K562 (cell line): Measurements from ENCODE around the gene ARHGAP12. TPM values are rescaled to one million over a fixed set of nuclear protein-coding genes. Genes with fewer than 3 reads are reported as not detected.

Experiments used
- CC2D1A ChIP-seq: fragments of 450-650 bp; IDR thresholded peaks from 2 replicates; pipeline ENCODE4 v1.6.1; 2017; ENCODE audit warnings: mild to moderate bottlenecking
- DIDO1 ChIP-seq: fragments of 450-650 bp; IDR thresholded peaks from 2 replicates; pipeline ENCODE4 v1.6.1; 2016; ENCODE audit warnings: low read depth, missing biosample characterization, missing genetic modification characterization
- ILK ChIP-seq: fragments of 450-650 bp; IDR thresholded peaks from 2 replicates; pipeline ENCODE4 v1.6.1; 2016; ENCODE audit warnings: missing genetic modification characterization, low read depth, mild to moderate bottlenecking, missing compliant biosample characterization, moderate library complexity, borderline replicate concordance
- KDM2B ChIP-seq: fragments of 250-450 bp; sonication (Bioruptor Pico); IDR thresholded peaks from 2 replicates; pipeline ENCODE4 v1.8.0; 2021; ENCODE audit warnings: mild to moderate bottlenecking, moderate library complexity
- MEF2A ChIP-seq: IDR thresholded peaks from 2 replicates; pipeline ENCODE4 v1.6.1; 2011; ENCODE audit warnings: low read depth, mild to moderate bottlenecking, low read length, moderate library complexity; ENCODE audit not compliant: control insufficient read depth
- NFE2L1 ChIP-seq: fragments of 450-650 bp; IDR thresholded peaks from 2 replicates; pipeline ENCODE4 v1.6.1; 2016; ENCODE audit warnings: missing genetic modification characterization, low read depth, mild to moderate bottlenecking, missing compliant biosample characterization, moderate library complexity, borderline replicate concordance
- RBFOX2 ChIP-seq: fragments of 200-400 bp; formaldehyde crosslinking; IDR thresholded peaks from 2 replicates; pipeline ENCODE4 v1.6.1; 2017; ENCODE audit warnings: low read depth, mild to moderate bottlenecking, low read length, moderate library complexity
- RUNX1 ChIP-seq: sonication (generic); IDR thresholded peaks from 2 replicates; pipeline ENCODE4 v1.6.1; 2016; ENCODE audit warnings: antibody characterized with exemption, low read depth
- TCF3 ChIP-seq: sonication (generic); formaldehyde crosslinking; IDR thresholded peaks from 2 replicates; pipeline ENCODE4 v1.4.0; 2020; ENCODE audit warnings: mild to moderate bottlenecking, missing genetic modification reagents
- TEAD2 ChIP-seq: fragments of 450-650 bp; IDR thresholded peaks from 2 replicates; pipeline ENCODE4 v1.6.1; 2016; ENCODE audit warnings: missing genetic modification characterization, control low read depth, missing compliant biosample characterization
- U2AF1 ChIP-seq: fragments of 200-400 bp; formaldehyde crosslinking; optimal IDR thresholded peaks from 2 replicates; pipeline ENCODE3; 2017; ENCODE audit warnings: mild to moderate bottlenecking, low read depth, low read length, moderate library complexity
- ZNF174 ChIP-seq: fragments of 250-450 bp; sonication (Bioruptor Pico); IDR thresholded peaks from 2 replicates; pipeline ENCODE4 v1.4.0; 2020; ENCODE audit warnings: mild to moderate bottlenecking
- ZNF3 ChIP-seq: fragments of 250-450 bp; sonication (Bioruptor Pico); IDR thresholded peaks from 2 replicates; pipeline ENCODE4 v1.5.0; 2021; ENCODE audit warnings: mild to moderate bottlenecking, moderate library complexity
- ZNF316 ChIP-seq: fragments of 450-650 bp; IDR thresholded peaks from 2 replicates; pipeline ENCODE4 v1.6.1; 2016
- polyA plus RNA-seq, 8 experiments: library from polyadenylated mRNA; depleted of rRNA in 4 of 8; stranded (reverse) in 5 of 8; unstranded in 3 of 8; fragments of >200 nt; fragmentation: Nextera tagmentation in 2 of 8; fragmentation: Illumina TruSeq in 1 of 8; extraction: Ambion mirVana in 2 of 8; extraction: Trizol in 1 of 8; gene quantifications; 2 replicates each; pipeline versions ENCODE4 v1.2.1 to v1.2.3, GENCODE V29; 2011 to 2014; ENCODE audit warnings: inconsistent platforms in 1 of 8, missing spikeins in 1 of 8
- total RNA-seq, 7 experiments: library from RNA; depleted of rRNA in 6 of 7; stranded (reverse); fragments of >200 nt in 6 of 7; fragmentation: Illumina TruSeq in 2 of 7; extraction: Trizol in 2 of 7; gene quantifications; 2 replicates each; pipeline versions ENCODE4 v1.2.1 to v1.2.3, GENCODE V29; 2011 to 2021; ENCODE audit warnings: low replicate concordance in 1 of 7
- TF ChIP-seq, protein P1 (sequence below): IDR thresholded peaks from 2 replicates; pipeline ENCODE4 v1.6.1; 2012; ENCODE audit warnings: low read depth, low read length, improper control_type of control experiment, borderline replicate concordance
- TF ChIP-seq, protein P2 (sequence below): fragments of 250-450 bp; sonication (Bioruptor Pico); IDR thresholded peaks from 2 replicates; pipeline ENCODE4 v1.4.0; 2020; ENCODE audit warnings: mild to moderate bottlenecking, moderate library complexity
- TF ChIP-seq, protein P3 (sequence below), 3 experiments: IDR thresholded peaks in 2 of 3; conservative IDR thresholded peaks in 1 of 3; 2 replicates each; pipeline ENCODE4 v1.5.1; 2011 to 2012; ENCODE audit warnings: low read length in 3 of 3, mild to moderate bottlenecking in 3 of 3, control low read depth in 2 of 3, improper control_type of control experiment in 1 of 3, inconsistent platforms in 1 of 3, low read depth in 1 of 3, mixed read lengths in 1 of 3, moderate library complexity in 1 of 3; ENCODE audit not compliant: insufficient read depth in 2 of 3
- TF ChIP-seq, protein P4 (sequence below): fragments of 450-650 bp; IDR thresholded peaks from 2 replicates; pipeline ENCODE4 v1.6.1; 2016; ENCODE audit warnings: low read depth, mild to moderate bottlenecking, moderate library complexity
- TF ChIP-seq, protein P5 (sequence below): fragments of 450-650 bp; IDR thresholded peaks from 2 replicates; pipeline ENCODE4 v1.7.1; 2018; ENCODE audit warnings: mild to moderate bottlenecking, low read depth; ENCODE audit not compliant: partially characterized antibody

The ARHGAP12 gene
- total and polyA plus RNA-seq, 9 of the 15 experiments (the other 6 are each of a cell fraction or from before 2014, with no cell fraction given) = 4.4 to 18.7 (median 10.1) TPM

DNA sequence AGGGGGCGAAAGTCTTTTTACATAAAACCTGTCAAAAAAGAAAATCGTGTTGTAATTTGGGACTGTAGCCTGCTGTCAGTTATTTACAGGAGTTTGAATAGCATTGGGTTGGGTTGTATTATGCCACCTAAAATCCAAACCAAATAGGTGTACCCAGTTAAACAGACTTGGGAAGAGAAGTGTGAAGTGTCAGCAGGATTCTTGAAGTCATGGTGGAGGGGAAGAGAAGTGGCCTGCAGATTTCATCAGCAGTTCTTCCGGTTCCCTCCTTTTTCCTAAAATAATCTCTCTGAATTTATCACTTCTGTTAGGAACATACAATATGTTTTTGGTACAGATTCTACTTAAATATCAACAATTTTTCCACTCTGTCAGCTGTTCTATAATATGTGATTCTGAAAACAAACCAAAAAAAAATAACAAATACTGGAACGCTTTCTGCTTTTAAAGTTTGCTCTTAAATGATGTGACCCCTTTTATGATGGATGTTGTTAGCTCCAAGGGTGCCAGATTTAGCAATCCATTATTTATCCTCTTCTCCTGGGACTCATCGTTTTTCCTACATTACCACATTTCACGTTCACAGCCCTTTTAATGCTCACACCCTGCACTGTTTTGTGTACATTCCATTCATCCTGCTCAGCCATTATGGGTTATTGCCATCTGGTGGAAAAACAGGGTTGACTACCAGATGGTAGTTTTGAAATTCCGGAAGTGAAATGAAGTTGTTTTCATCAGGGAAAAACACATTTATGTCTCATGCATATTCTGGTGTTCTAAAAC, 18.7 kb upstream of the ARHGAP12 start (continued):
- TF ChIP-seq RBFOX2 (peak; percentile 41), MEF2A (no peak), TCF3 (peak; percentile 30; the same call in 1 of the 2 replicates), ZNF3 (no peak), ILK (no peak), ZNF174 (CRISPR knock-in tag) (no peak), TEAD2 (tag) (peak; percentile 80), KDM2B (no peak), CC2D1A (peak; percentile 59; the same call in 1 of the 2 replicates), U2AF1 (no peak), DIDO1 (tag) (no peak), RUNX1 (no peak), ZNF316 (peak; percentile 37), NFE2L1 (tag) (no peak)
- TF ChIP-seq, protein P1, sequence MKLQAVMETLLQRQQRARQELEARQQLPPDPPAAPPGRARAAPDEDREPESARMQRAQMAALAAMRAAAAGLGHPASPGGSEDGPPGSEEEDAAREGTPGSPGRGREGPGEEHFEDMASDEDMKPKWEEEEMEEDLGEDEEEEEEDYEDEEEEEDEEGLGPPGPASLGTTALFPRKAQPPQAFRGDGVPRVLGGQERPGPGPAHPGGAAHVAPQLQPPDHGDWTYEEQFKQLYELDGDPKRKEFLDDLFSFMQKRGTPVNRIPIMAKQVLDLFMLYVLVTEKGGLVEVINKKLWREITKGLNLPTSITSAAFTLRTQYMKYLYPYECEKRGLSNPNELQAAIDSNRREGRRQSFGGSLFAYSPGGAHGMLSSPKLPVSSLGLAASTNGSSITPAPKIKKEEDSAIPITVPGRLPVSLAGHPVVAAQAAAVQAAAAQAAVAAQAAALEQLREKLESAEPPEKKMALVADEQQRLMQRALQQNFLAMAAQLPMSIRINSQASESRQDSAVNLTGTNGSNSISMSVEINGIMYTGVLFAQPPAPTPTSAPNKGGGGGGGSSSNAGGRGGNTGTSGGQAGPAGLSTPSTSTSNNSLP = no peak
- TF ChIP-seq, protein P2, sequence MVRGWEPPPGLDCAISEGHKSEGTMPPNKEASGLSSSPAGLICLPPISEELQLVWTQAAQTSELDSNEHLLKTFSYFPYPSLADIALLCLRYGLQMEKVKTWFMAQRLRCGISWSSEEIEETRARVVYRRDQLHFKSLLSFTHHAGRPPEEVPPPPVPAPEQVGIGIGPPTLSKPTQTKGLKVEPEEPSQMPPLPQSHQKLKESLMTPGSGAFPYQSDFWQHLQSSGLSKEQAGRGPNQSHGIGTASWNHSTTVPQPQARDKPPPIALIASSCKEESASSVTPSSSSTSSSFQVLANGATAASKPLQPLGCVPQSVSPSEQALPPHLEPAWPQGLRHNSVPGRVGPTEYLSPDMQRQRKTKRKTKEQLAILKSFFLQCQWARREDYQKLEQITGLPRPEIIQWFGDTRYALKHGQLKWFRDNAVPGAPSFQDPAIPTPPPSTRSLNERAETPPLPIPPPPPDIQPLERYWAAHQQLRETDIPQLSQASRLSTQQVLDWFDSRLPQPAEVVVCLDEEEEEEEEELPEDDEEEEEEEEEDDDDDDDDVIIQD (CRISPR knock-in tag) = no peak
- TF ChIP-seq, protein P3, sequence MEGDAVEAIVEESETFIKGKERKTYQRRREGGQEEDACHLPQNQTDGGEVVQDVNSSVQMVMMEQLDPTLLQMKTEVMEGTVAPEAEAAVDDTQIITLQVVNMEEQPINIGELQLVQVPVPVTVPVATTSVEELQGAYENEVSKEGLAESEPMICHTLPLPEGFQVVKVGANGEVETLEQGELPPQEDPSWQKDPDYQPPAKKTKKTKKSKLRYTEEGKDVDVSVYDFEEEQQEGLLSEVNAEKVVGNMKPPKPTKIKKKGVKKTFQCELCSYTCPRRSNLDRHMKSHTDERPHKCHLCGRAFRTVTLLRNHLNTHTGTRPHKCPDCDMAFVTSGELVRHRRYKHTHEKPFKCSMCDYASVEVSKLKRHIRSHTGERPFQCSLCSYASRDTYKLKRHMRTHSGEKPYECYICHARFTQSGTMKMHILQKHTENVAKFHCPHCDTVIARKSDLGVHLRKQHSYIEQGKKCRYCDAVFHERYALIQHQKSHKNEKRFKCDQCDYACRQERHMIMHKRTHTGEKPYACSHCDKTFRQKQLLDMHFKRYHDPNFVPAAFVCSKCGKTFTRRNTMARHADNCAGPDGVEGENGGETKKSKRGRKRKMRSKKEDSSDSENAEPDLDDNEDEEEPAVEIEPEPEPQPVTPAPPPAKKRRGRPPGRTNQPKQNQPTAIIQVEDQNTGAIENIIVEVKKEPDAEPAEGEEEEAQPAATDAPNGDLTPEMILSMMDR (IDR thresholded peaks at IDR 0.05 in 2 of 3, conservative IDR thresholded peaks at IDR 0.05 in 1 of 3; ENCODE audit: insufficient read depth in 2 of 3, low read depth in 1 of 3, low read length in 3 of 3) = peak; percentile 50 to 69 (median 58); a peak in 5 of 6 replicates
- TF ChIP-seq, protein P4, sequence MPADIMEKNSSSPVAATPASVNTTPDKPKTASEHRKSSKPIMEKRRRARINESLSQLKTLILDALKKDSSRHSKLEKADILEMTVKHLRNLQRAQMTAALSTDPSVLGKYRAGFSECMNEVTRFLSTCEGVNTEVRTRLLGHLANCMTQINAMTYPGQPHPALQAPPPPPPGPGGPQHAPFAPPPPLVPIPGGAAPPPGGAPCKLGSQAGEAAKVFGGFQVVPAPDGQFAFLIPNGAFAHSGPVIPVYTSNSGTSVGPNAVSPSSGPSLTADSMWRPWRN = no peak
- TF ChIP-seq, protein P5, sequence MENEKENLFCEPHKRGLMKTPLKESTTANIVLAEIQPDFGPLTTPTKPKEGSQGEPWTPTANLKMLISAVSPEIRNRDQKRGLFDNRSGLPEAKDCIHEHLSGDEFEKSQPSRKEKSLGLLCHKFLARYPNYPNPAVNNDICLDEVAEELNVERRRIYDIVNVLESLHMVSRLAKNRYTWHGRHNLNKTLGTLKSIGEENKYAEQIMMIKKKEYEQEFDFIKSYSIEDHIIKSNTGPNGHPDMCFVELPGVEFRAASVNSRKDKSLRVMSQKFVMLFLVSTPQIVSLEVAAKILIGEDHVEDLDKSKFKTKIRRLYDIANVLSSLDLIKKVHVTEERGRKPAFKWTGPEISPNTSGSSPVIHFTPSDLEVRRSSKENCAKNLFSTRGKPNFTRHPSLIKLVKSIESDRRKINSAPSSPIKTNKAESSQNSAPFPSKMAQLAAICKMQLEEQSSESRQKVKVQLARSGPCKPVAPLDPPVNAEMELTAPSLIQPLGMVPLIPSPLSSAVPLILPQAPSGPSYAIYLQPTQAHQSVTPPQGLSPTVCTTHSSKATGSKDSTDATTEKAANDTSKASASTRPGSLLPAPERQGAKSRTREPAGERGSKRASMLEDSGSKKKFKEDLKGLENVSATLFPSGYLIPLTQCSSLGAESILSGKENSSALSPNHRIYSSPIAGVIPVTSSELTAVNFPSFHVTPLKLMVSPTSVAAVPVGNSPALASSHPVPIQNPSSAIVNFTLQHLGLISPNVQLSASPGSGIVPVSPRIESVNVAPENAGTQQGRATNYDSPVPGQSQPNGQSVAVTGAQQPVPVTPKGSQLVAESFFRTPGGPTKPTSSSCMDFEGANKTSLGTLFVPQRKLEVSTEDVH = no peak
